PFSK-1 (cell line): ENCODE results near the gene SUPT5H.
A peak's percentile ranks its signal among the peaks of the same experiment; 100 is the strongest.

ENCODE experiments used
- FOXP2 ChIP-seq: optimal IDR thresholded peaks from 2 replicates; pipeline ENCODE3; 2011; ENCODE audit warnings: borderline replicate concordance, control low read depth, inconsistent platforms; ENCODE audit not compliant: insufficient read depth; ENCODE audit errors: extremely low read length, extremely low read depth
- POLR2AphosphoS5 ChIP-seq: IDR thresholded peaks from 2 replicates; pipeline ENCODE4 v1.6.1; 2012; ENCODE audit warnings: low read depth, mild to moderate bottlenecking, control low read depth, low read length, moderate library complexity
- SIN3A ChIP-seq: IDR thresholded peaks from 2 replicates; pipeline ENCODE4 v1.6.1; 2012; ENCODE audit warnings: mild to moderate bottlenecking, low read length, moderate library complexity, borderline replicate concordance; ENCODE audit not compliant: insufficient read depth
- TAF1 ChIP-seq: IDR thresholded peaks from 2 replicates; pipeline ENCODE4 v1.6.1; 2012; ENCODE audit warnings: low read length, control low read depth, borderline replicate concordance; ENCODE audit not compliant: insufficient read depth
- TF ChIP-seq, protein P1 (sequence below), 2 experiments: IDR thresholded peaks; 2 replicates each; pipeline versions ENCODE4 v1.6.1 to v1.8.0; 2011 to 2012; ENCODE audit warnings: low read depth in 2 of 2, low read length in 2 of 2, control low read depth in 1 of 2, inconsistent platforms in 1 of 2, mild to moderate bottlenecking in 1 of 2, moderate library complexity in 1 of 2; ENCODE audit not compliant: insufficient read depth in 1 of 2

The SUPT5H gene

GRCh38 chr19:39489756-39490155, 44.4 kb downstream of the SUPT5H start:
- TF ChIP-seq TAF1 (no peak), SIN3A (no peak), POLR2AphosphoS5 (peak; percentile 48; the same call in 1 of the 2 replicates), FOXP2 (no peak)
- TF ChIP-seq, protein P1, sequence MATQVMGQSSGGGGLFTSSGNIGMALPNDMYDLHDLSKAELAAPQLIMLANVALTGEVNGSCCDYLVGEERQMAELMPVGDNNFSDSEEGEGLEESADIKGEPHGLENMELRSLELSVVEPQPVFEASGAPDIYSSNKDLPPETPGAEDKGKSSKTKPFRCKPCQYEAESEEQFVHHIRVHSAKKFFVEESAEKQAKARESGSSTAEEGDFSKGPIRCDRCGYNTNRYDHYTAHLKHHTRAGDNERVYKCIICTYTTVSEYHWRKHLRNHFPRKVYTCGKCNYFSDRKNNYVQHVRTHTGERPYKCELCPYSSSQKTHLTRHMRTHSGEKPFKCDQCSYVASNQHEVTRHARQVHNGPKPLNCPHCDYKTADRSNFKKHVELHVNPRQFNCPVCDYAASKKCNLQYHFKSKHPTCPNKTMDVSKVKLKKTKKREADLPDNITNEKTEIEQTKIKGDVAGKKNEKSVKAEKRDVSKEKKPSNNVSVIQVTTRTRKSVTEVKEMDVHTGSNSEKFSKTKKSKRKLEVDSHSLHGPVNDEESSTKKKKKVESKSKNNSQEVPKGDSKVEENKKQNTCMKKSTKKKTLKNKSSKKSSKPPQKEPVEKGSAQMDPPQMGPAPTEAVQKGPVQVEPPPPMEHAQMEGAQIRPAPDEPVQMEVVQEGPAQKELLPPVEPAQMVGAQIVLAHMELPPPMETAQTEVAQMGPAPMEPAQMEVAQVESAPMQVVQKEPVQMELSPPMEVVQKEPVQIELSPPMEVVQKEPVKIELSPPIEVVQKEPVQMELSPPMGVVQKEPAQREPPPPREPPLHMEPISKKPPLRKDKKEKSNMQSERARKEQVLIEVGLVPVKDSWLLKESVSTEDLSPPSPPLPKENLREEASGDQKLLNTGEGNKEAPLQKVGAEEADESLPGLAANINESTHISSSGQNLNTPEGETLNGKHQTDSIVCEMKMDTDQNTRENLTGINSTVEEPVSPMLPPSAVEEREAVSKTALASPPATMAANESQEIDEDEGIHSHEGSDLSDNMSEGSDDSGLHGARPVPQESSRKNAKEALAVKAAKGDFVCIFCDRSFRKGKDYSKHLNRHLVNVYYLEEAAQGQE (IDR thresholded peaks at IDR 0.05; ENCODE audit: insufficient read depth in 1 of 2, low read depth in 2 of 2, low read length in 2 of 2): no peak

DNA sequence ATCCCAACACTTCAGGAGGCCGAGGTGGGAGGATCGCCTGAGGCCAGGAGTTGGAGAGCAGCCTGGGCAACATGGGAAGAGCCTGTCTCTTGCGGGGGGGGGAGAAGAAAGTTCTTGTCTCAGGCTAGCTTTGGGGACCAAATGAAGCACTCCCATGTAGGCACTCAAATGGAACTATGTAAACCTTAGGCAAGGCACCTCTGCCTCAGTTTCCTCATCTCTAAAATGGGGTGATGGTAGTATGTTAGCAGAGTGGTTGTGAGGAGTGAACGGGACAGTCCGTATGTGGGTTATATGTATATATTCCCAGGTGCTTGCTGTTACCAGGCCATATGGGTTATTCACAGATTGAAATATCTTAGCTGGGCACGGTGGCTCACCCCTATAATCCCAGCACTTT, 46.8 kb downstream of the SUPT5H start:
- TF ChIP-seq FOXP2 (no peak), SIN3A (no peak), POLR2AphosphoS5 (no peak)

- TF ChIP-seq SIN3A: no peak
- TF ChIP-seq, protein P1 (IDR thresholded peaks at IDR 0.05; ENCODE audit: insufficient read depth in 1 of 2, low read depth in 2 of 2, low read length in 2 of 2): no peak
- no peak for TF ChIP-seq FOXP2
- TF ChIP-seq TAF1: no peak
- no peak for TF ChIP-seq POLR2AphosphoS5
Observed at GRCh38 chr19:39492788-39493187, 47.4 kb downstream of the SUPT5H start.

DNA sequence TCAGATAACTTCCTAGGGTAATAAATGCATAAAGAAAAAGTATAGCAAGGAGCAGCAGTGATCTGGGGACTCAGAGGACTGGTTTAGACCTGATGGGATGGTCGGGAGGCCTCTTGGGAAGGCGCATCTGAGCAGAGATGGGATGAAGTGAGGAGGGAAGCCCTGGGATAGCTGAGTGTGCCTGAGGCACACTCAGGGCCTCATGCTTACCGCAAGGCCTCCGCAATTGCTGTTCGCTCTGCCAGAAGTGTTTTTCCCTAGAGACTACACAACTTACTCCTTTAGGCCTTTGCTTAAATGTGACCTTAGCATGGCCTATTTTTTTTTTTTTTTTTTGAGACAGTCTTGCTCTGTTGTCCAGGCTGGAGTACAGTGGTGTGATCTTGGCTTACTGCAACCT, 49.3 kb downstream of the SUPT5H start:
- no peak for TF ChIP-seq SIN3A
- TF ChIP-seq POLR2AphosphoS5: no peak
- TF ChIP-seq, protein P1 (IDR thresholded peaks at IDR 0.05; ENCODE audit: insufficient read depth in 1 of 2, low read depth in 2 of 2, low read length in 2 of 2): no peak
- TF ChIP-seq TAF1: no peak
- TF ChIP-seq FOXP2: no peak

- TF ChIP-seq, protein P1 (IDR thresholded peaks at IDR 0.05; ENCODE audit: insufficient read depth in 1 of 2, low read depth in 2 of 2, low read length in 2 of 2): no peak
- TF ChIP-seq TAF1 (no peak), POLR2AphosphoS5 (no peak), SIN3A (no peak), FOXP2 (no peak)
Observed at GRCh38 chr19:39496063-39496462, 50.7 kb downstream of the SUPT5H start.

- TF ChIP-seq TAF1: no peak
- no peak for TF ChIP-seq SIN3A
- no peak for TF ChIP-seq FOXP2
- TF ChIP-seq, protein P1 (IDR thresholded peaks at IDR 0.05; ENCODE audit: insufficient read depth in 1 of 2, low read depth in 2 of 2, low read length in 2 of 2): no peak
- TF ChIP-seq POLR2AphosphoS5: no peak
Observed at GRCh38 chr19:39497701-39497995, 52.3 kb downstream of the SUPT5H start.
